NCI-H2227 treated with DMSO at 0.1 percent for 48 hours (cell line): ENCODE measurements around the gene ALPK3.

ENCODE experiments used
- DNase-seq: peaks from one replicate; lab custom pipeline; 2025; lab: John Stamatoyannopoulos, UW

ALPK3 gene

DNA sequence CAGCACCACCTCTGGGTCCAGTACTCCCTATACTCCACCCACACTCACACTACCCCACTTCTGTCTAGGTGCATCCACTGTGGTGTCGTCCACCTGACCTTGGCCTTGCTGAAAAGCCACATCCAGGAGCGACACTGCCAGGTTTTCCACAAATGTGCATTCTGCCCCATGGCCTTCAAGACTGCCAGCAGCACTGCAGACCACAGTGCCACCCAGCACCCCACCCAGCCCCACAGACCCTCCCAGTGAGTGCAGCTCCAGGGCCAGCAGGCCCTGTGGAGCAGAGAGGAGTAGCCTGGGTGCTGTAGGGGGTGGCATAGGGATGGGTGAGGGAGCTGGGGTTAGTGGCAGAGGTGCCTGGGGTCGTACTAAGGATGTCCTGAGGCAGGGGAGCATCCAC is 19.4 kb upstream of the ALPK3 start:
- no peak for DNase-seq

- no peak for DNase-seq
Observed at GRCh38 chr15:84798436-84798946, 18.7 kb upstream of the ALPK3 start.

DNA sequence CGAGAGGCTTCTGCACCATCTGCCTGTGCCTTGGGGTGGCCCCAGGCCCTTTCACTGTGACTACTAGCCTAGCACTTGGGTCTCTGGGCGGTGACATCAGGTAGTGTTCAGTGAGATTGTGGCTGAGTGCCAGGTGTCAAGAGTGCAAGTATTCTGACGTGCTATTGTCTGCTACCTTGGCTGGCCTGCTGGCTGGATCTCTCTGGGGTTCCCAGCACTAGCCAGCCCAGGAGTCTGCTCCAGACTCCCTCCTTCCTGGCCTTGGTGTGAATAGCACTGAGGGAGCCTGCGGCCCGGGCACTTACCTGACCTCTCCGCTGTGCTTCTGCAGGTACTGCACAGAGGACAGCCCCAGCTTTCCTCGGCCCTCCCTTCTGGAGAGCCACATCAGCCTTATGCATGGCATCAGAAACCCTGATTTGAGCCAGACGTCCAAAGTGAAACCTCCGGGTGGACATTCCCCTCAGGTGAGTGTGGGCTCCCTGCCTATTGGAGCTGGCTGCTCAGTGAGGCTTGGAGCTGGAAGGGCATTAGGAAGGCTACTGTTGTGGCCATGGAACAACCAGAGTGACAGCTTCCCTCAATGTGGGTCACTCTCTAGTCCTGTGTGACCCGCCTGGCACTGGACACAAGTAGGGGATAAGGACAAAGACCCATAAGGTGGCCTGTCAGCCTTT is 17.5 kb upstream of the ALPK3 start:
- no peak for DNase-seq

GRCh38 chr15:84800365-84800806 is 16.8 kb upstream of the ALPK3 start:
- DNase-seq, result no peak

DNA sequence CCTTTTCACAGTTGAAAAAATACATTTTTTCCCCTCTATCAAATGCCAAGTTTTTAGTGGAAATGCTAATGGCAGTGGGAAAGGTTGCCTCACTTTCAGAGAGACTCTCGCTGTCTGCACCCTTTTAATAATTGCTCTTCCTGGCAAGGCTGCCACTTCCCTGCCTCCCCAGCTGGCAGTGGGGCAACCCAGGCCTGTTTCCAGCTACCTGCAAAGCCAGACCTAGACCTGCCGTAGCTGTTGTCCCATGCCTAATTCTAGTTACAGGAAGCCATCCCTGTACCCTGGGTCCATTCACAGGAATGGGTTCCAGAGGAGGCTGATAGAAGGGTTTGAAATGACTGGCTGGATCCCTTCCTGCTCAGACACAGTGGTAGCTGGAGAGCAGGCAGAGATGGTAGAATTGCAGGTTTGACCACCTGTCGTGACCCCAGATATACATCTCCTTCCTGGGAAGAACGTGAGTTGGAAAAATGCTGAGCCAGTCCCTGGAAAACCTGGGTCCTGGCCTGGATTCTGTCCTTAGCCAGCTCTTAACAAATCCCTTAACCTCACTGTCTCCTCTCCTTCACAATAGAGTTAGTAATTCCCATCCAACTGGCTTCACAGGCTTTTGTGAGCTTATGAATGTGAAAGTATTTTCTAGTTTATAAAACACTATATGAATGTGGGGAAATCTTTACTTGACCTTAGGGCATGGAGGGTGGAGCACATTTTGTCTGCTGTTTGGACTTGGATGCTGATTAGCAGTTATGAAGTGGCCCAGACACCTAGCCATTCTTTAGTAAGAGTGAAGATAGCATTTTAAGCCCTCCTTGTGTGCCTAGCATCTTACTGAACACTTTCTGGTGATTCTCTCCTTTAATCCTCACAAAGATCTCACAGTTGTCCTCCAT is 12.9 kb upstream of the ALPK3 start:
- DNase-seq, result no peak

DNA sequence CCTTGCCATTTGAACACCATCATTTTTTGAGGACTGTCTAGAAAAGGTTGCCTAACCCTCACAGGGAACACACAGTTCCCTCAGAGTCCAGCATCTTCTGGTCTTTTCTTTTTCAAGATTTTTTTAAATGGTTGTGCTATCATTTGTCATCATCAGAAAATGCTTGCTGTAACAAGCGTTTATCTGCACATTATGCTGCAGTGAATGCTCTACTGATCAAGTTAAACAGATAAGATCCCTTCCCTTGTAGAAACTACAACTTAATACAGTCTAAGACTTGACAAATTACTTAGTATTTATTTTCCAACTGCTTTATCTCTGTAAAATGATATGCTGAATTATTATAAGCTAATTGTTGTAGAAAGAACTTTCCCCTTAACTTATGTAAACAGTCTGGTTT is 11.9 kb upstream of the ALPK3 start:
- DNase-seq, result no peak

DNA sequence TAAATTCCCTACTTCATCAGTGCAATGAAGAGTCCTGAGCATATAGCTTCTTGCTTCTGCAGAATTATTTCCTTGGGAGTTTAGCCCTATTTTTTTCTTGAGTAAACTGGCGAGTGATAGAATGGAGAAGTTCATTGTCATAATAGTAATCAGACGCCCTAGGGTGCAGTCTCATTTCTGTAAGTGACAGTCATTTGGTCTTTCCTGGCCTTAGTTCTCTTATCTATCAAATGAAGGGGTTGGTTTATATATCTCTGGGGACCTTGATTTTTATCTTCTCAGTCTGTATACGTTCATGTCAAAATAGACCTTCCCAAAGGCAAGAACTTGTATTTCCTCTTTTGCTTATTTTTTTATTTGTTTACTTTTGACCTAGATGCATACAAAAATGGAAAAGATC is 9.9 kb upstream of the ALPK3 start:
- no peak for DNase-seq

GRCh38 chr15:84810073-84810840 is 6.9 kb upstream of the ALPK3 start:
- no peak for DNase-seq

GRCh38 chr15:84811151-84811550 is 6.0 kb upstream of the ALPK3 start:
- DNase-seq, result no peak

DNA sequence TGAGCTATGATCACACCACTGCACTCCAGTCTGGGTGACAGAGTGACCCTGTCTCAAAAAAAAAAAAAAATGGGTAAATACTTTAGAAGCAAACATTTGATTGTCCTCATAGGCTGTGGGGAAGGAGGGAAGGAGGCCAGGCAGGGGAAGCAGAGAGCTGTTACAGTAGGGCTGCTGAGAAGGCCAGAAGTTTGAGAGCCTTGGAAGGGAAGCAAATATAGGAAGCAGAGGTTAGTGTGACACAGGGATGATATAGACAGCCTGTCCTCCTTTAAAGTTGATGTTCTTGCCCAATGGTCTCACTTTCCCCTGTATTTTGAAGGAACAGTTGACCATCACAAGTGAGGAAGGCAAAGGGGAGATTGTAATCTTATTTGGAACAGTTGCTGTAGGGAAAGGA is 5.3 kb upstream of the ALPK3 start:
- DNase-seq, result no peak

GRCh38 chr15:84812842-84813241 is 4.3 kb upstream of the ALPK3 start:
- no peak for DNase-seq

DNA sequence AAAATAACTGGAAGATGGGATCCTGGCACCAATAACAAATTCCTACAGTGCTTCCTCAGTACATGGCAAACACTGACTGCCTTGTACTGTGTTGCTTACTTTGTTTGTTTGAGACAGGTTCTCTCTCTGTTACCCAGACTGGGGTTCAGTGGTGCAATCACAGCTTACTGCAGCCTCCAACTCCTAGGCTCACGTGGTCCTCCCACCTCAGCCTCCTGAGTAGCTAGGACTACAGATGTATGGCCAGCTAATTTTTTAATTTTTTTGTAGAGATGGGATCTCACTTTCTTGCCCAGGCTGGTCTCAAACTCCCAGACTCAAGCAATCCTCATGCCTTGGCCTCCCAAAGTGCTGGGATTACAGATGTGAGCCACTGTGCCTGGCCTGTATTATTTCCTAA is 3.7 kb upstream of the ALPK3 start:
- no peak for DNase-seq

DNA sequence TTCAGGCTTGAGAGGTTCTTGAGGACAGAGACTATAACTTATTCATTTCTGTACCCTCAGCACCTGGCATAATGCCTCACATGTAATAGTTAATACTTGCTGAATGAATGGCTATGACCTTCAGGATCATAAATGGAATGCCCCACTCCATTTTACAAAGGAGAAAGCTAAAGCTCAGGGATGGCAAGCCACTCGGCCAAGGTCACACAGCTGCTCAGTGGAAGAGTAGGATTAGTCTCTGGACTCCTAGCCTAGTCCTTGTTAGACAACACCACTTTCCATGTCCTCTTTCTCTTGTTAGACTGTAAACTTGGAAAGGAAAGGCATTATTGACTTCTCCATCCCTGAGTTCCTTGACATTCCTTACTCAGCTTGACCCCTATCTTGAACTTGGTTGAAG is 3.2 kb upstream of the ALPK3 start:
- no peak for DNase-seq

DNA sequence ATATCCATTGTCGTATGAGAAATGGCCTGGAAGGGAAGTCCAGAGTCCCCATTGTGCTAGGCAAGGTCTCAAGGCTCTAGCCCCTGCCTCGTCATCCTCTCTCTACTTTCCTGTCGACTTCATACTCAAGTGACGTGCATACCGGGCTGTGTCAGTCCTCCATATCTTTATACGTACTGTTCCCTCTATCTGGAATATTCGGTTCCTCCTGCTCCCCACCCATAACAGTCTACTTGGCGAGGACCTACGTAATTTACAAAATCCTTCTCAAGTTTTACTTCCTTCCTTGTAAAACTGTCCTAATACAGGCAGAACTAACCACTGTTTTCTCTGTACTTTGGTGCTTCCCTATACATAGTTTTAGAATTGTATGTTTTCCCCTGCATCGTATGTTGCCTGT is 2.2 kb upstream of the ALPK3 start:
- DNase-seq, result no peak

- DNase-seq, result no peak
Observed at GRCh38 chr15:84817466-84818081, 418 bp downstream of the ALPK3 start.

DNA sequence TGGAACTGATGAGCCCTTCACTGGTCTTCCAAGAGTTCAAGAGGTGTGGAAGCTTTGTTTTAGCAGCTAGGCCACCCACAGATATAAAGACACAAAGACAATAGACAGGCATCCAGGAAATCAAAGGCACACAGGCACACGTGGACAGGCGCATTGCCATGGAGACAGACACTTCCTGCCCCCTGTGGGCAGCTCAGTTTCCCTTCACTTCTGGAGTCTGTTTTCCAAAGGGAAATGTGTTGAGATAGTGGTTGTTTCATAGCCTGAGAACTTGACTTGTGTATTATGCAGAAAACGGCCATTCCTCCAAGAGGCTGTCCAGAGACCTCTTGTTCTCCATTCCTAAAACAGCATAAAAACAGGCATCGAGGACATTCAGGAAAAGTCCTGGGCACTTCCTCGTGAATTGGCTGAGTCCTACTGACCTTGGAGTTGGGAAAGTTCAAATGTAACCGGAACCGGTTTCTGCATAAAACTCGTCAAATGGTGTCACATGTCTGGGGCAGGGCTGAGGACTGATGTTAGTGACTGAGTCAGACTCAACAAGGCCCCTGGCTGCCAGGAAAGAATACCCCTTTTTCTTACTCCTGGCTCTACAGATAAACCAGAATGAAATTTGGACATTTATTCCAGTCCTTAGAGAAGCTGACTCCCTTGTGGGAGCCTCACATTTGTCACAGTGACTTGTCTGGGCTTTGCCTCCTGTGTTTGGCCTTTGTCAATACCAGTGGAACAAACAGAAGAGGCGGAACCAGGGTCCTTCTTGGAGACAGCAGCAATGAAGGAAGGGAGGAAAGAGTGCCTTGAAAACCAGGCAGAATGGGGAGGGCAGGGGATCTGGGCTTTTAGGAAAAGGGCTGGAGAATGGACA is 1.3 kb downstream of the ALPK3 start:
- DNase-seq, result no peak

DNA sequence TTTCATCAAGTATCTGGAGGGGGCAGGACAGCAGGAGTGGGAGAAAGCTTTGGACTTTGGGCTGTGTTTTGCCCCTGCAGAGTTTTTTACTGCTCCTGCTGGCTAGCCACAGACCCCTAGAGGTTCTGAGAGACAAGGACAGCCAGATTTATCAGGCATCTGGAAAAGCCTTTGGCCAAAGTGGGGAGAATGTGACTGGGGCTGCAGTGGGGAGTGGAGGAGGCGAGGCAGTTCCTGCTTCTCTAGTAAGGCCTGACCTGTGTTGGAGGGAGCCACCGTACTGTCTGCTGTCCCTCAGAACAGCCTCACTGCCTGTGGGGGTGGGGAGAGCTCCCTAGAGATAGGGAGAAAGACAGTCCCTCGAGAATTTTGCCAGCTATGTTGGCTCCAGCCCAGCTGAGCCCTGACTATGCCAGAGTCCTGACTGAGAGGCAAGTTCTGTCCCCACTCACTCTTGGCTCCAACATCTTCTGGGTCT is 2.2 kb downstream of the ALPK3 start:
- no peak for DNase-seq

DNA sequence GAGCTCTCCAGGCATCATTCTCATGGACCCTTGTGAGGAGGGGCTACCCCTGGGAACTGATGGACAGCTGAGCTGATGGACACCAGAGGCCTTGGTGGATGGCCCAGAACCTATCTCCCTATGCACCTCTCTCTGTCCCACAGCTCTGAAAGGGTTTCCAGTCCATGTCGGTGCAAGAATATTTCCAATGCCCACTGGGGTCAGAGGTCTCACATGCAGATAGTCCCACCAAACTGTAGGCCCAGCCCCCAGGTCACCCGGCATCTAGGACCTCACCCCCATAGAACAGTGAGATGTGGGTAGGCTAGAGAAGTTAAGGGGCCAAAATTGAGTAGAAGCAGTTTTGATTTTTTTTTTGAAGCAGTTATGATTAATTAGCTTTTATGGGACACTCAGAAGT is 2.6 kb downstream of the ALPK3 start:
- no peak for DNase-seq

DNA sequence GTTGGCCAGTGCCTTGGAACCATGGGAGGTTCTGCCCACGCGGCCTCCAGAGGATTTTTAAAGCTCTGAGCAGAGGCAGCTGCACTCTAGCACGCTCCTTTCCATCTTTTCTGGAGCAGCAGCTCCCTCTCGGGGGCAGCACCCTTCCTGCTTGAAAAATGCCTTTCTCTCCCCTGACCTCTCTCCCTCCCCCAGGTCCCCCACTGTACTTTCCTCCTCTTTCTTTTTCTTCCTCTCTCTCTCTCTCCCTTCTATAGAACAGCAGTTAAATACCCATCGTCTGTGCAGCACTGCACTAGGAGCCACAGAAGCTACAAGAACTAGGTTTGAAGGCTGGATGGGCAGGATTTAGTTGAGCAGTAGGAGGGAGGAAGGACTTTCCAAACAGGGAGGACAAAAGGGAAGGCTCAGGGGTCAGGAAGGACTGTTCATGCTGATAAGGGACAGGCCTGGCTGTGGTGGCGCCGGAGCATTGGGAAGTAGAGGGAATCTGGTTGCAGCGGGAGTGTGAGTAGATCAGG is 4.4 kb downstream of the ALPK3 start:
- DNase-seq, result no peak

DNA sequence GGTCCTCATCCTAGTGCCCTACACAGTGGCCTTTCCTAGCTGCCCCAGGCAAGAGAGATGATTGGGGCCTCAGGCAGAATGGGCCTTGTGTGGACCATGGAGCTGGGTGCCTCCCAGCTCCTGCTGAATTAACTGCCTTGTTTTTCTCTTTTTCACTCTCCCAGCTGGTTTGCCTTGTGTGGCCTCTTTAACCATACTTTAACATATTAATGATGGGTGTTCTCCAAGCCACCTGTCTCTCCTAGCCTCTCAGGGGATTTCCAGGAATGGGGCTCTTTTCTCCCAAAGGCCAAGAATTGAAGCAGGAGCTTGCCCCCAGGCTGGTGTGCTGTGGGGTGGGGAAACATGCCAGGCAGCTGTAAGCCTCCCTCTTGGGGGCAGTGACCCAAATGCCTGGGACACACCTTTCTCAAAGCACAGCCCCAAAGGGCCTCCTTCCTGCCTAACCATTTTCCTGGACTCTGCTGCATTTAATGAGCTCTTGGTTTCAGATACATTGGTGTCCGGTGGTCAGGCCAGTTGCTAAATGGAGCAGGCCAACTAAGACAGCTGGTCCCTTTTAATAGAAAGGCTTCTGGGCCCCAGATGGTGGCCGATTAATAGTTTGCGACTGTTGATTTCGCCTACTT is 5.6 kb downstream of the ALPK3 start:
- no peak for DNase-seq
